ENCODE data around the gene HSD17B14.
A peak's percentile ranks its signal among the peaks of the same experiment; 100 is the strongest.
"Not testable (repeated sequence)": the region's sequence is repeated elsewhere in the genome, so short reads cannot be mapped to it uniquely, and the experiment has no call there.

Gene HSD17B14

GRCh38 chr19:48867123-48867745 is 30.9 kb upstream of the HSD17B14 start:
- no peak for DNase-seq

- no peak for DNase-seq
Measured at GRCh38 chr19:48866692-48867091, 30.4 kb upstream of the HSD17B14 start.

- DNase-seq, result no peak
Measured at GRCh38 chr19:48862827-48863226, 26.5 kb upstream of the HSD17B14 start.

GRCh38 chr19:48861313-48861712 is 25.0 kb upstream of the HSD17B14 start:
- no peak for DNase-seq

GRCh38 chr19:48859711-48860572 is 23.7 kb upstream of the HSD17B14 start:
- no peak for DNase-seq

GRCh38 chr19:48858984-48859710 is 22.9 kb upstream of the HSD17B14 start:
- DNase-seq, result no peak

- no peak for DNase-seq
Measured at GRCh38 chr19:48856921-48857320, 20.6 kb upstream of the HSD17B14 start.

- DNase-seq, result no peak
Measured at GRCh38 chr19:48854103-48854502, 17.8 kb upstream of the HSD17B14 start.

GRCh38 chr19:48853483-48853882 is 17.2 kb upstream of the HSD17B14 start:
- no peak for DNase-seq

- no peak for DNase-seq
Measured at GRCh38 chr19:48852292-48852691, 16.0 kb upstream of the HSD17B14 start.

GRCh38 chr19:48846659-48847058 is 10.4 kb upstream of the HSD17B14 start:
- not testable (repeated sequence) for DNase-seq

GRCh38 chr19:48845384-48845783 is 9.1 kb upstream of the HSD17B14 start:
- no peak for DNase-seq

- no peak for DNase-seq
Measured at GRCh38 chr19:48844472-48844871, 8.2 kb upstream of the HSD17B14 start.

- no peak for DNase-seq
Measured at GRCh38 chr19:48842789-48843162, 6.5 kb upstream of the HSD17B14 start.

GRCh38 chr19:48841571-48841970 is 5.3 kb upstream of the HSD17B14 start:
- no peak for DNase-seq

- DNase-seq, result no peak
Measured at GRCh38 chr19:48841047-48841446, 4.8 kb upstream of the HSD17B14 start.

- DNase-seq, result no peak
Measured at GRCh38 chr19:48837687-48838086, 1.4 kb upstream of the HSD17B14 start.

GRCh38 chr19:48837051-48837524 is 797 bp upstream of the HSD17B14 start:
- DNase-seq, result peak; percentile 58

- DNase-seq, result peak; percentile 61
Measured at GRCh38 chr19:48835734-48836088, 580 bp downstream of the HSD17B14 start.

- DNase-seq, result no peak
Measured at GRCh38 chr19:48833977-48834376, 2.3 kb downstream of the HSD17B14 start.

GRCh38 chr19:48833049-48833448 is 3.2 kb downstream of the HSD17B14 start:
- no peak for DNase-seq

GRCh38 chr19:48830965-48831364 is 5.3 kb downstream of the HSD17B14 start:
- no peak for DNase-seq

- DNase-seq, result no peak
Measured at GRCh38 chr19:48830088-48830487, 6.2 kb downstream of the HSD17B14 start.

GRCh38 chr19:48826606-48827020 is 9.7 kb downstream of the HSD17B14 start:
- DNase-seq, result no peak
